Testis (tissue), 2 donors: ENCODE data around the gene SHROOM3.

Source experiments
- CTCF ChIP-seq, 3 experiments: fragments of 450-650 bp in 2 of 3; fragments of 200-600 bp in 1 of 3; sonication (generic) in 1 of 3; IDR thresholded peaks; one replicate each; pipeline ENCODE4 v1.5.1; 2016 to 2019; ENCODE audit warnings: antibody characterized with exemption in 3 of 3, mild to moderate bottlenecking in 2 of 3, moderate library complexity in 1 of 3
- POLR2A ChIP-seq: fragments of 450-650 bp; IDR thresholded peaks from one replicate; pipeline ENCODE4 v1.6.1; 2017; ENCODE audit warnings: antibody characterized with exemption, mild to moderate bottlenecking, moderate library complexity

- TF ChIP-seq CTCF (IDR thresholded peaks at IDR 0.05) (no peak), POLR2A (no peak)
These were observed 244.7 kb downstream of the SHROOM3 start for GRCh38 chr4:76679691-76680090.
